Progenitor cell of endocrine pancreas (in vitro differentiated cells): ENCODE data around the gene FGD5. TPM values are rescaled to one million over a fixed set of nuclear protein-coding genes. Genes with fewer than 3 reads are reported as not detected.
A peak's percentile ranks its signal among the peaks of the same experiment; 100 is the strongest.

Experiments
- DNase-seq: peaks from one replicate; pipeline ENCODE4 v3.0.0; 2021; ENCODE audit warnings: low spot score; ENCODE audit not compliant: unreplicated experiment
- H3K27ac Mint-ChIP-seq: 2 replicates; pipeline ENCODE4 v1.8.0; 2021; ENCODE audit warnings: mild to moderate bottlenecking, moderate library complexity, mixed read lengths
- H3K27me3 Mint-ChIP-seq: 2 replicates; pipeline ENCODE4 v1.8.0; 2021; ENCODE audit warnings: mixed read lengths
- H3K36me3 Mint-ChIP-seq: 2 replicates; pipeline ENCODE4 v1.8.0; 2022; ENCODE audit warnings: mixed read lengths; ENCODE audit not compliant: insufficient read depth
- H3K4me1 Mint-ChIP-seq: 2 replicates; pipeline ENCODE4 v1.8.0; 2021; ENCODE audit warnings: low read depth, mixed read lengths
- H3K4me3 Mint-ChIP-seq: 2 replicates; pipeline ENCODE4 v1.8.0; 2021; ENCODE audit warnings: low read depth, mild to moderate bottlenecking, moderate library complexity, mixed read lengths
- H3K9me3 Mint-ChIP-seq: 2 replicates; pipeline ENCODE4 v1.8.0; 2021; ENCODE audit warnings: low read depth, mixed read lengths
- CTCF ChIP-seq: fragments of 200-600 bp; sonication (generic); IDR thresholded peaks from one replicate; pipeline ENCODE4 v1.5.0; 2021; ENCODE audit warnings: antibody characterized with exemption, mild to moderate bottlenecking; ENCODE audit not compliant: unreplicated experiment
- total RNA-seq: library from RNA; stranded (reverse); gene quantifications from 2 replicates; pipeline ENCODE4 v1.2.1, GENCODE V29; 2021

FGD5 gene
- total RNA-seq, 1 donor from 2014 or later, result 0.17 TPM

- no peaks in the 10 kb centered on the region for H3K4me1 Mint-ChIP-seq
- H3K4me3 Mint-ChIP-seq, result no peak overlapping the region
- DNase-seq, result no peak
- no peaks in the 10 kb centered on the region for H3K9me3 Mint-ChIP-seq
- H3K36me3 Mint-ChIP-seq, result no peaks in the 10 kb centered on the region
- H3K27ac Mint-ChIP-seq, result no peak overlapping the region
- H3K27me3 Mint-ChIP-seq, result peaks cover 21% of the 10 kb centered on the region
- TF ChIP-seq CTCF, result peak; percentile 64
Measured at GRCh38 chr3:14913926-14914778, 95.4 kb downstream of the FGD5 start.

- Mint-ChIP-seq H3K9me3 (no peaks in the 10 kb centered on the region), H3K27me3 (peaks cover 21% of the 10 kb centered on the region), H3K36me3 (no peaks in the 10 kb centered on the region), H3K4me3 (no peak overlapping the region), H3K4me1 (no peaks in the 10 kb centered on the region), H3K27ac (no peak overlapping the region)
- no peak for TF ChIP-seq CTCF
- DNase-seq, result no peak
Measured at GRCh38 chr3:14914779-14915117, 96.0 kb downstream of the FGD5 start.

GRCh38 chr3:14915636-14916222 is 97.0 kb downstream of the FGD5 start:
- Mint-ChIP-seq H3K4me3 (no peak overlapping the region), H3K27me3 (peaks cover 21% of the 10 kb centered on the region), H3K36me3 (no peaks in the 10 kb centered on the region), H3K27ac (no peak overlapping the region), H3K9me3 (no peaks in the 10 kb centered on the region), H3K4me1 (no peaks in the 10 kb centered on the region)
- TF ChIP-seq CTCF, result peak; percentile 12
- DNase-seq, result no peak

- Mint-ChIP-seq H3K27ac (no peak overlapping the region), H3K4me1 (no peaks in the 10 kb centered on the region), H3K36me3 (no peaks in the 10 kb centered on the region), H3K9me3 (no peaks in the 10 kb centered on the region), H3K4me3 (no peak overlapping the region), H3K27me3 (peaks cover 17% of the 10 kb centered on the region)
- no peak for TF ChIP-seq CTCF
- DNase-seq, result no peak
Measured at GRCh38 chr3:14918356-14918860, 99.6 kb downstream of the FGD5 start.

GRCh38 chr3:14920536-14920935 is 101.8 kb downstream of the FGD5 start:
- Mint-ChIP-seq H3K36me3 (no peaks in the 10 kb centered on the region), H3K27me3 (peaks cover 12% of the 10 kb centered on the region), H3K4me3 (no peak overlapping the region), H3K4me1 (no peaks in the 10 kb centered on the region), H3K27ac (no peak overlapping the region), H3K9me3 (no peaks in the 10 kb centered on the region)
- DNase-seq, result no peak
- no peak for TF ChIP-seq CTCF
